Effector CD4-positive, alpha-beta T cell (primary cell): Measurements from ENCODE around the gene SLIT1. TPM values are rescaled to one million over a fixed set of nuclear protein-coding genes. Genes with fewer than 3 reads are reported as not detected.
A peak's percentile ranks its signal among the peaks of the same experiment; 100 is the strongest.

ENCODE experiments used
- DNase-seq: peaks from one replicate; pipeline ENCODE4 v3.0.0-alpha.2; 2020
- total RNA-seq: gene quantifications from one replicate; lab custom pipeline; 2026; lab: John Stamatoyannopoulos, UW

Gene SLIT1
- total RNA-seq = not detected

GRCh38 chr10:97185326-97186058 is at the start of gene SLIT1:
Gene SLIT1, minus strand, starts transcription at chr10:97185959. Its CDS starts 285 bp downstream, at chr10:97185674.
- no peak for DNase-seq

- DNase-seq = no peak
These were observed 49.6 kb upstream of the SLIT1 start for GRCh38 chr10:97235353-97235752.

- no peak for DNase-seq
These were observed 48.6 kb upstream of the SLIT1 start for GRCh38 chr10:97234400-97234799.

- no peak for DNase-seq
These were observed 44.4 kb upstream of the SLIT1 start for GRCh38 chr10:97230146-97230545.

- DNase-seq = no peak
These were observed 43.7 kb upstream of the SLIT1 start for GRCh38 chr10:97229322-97230015.

- no peak for DNase-seq
These were observed 43.0 kb upstream of the SLIT1 start for GRCh38 chr10:97228775-97229157.

- no peak for DNase-seq
These were observed 42.5 kb upstream of the SLIT1 start for GRCh38 chr10:97228130-97228774.

- DNase-seq = no peak
These were observed 40.6 kb upstream of the SLIT1 start for GRCh38 chr10:97226398-97226797.

GRCh38 chr10:97224483-97225435 is 39.0 kb upstream of the SLIT1 start:
- no peak for DNase-seq

- no peak for DNase-seq
These were observed 36.7 kb upstream of the SLIT1 start for GRCh38 chr10:97222326-97222961.

- DNase-seq = no peak
These were observed 34.6 kb upstream of the SLIT1 start for GRCh38 chr10:97220355-97220754.

- no peak for DNase-seq
These were observed 31.5 kb upstream of the SLIT1 start for GRCh38 chr10:97217299-97217698.

- DNase-seq = no peak
These were observed 30.0 kb upstream of the SLIT1 start for GRCh38 chr10:97215619-97216260.

GRCh38 chr10:97213431-97213830 is 27.7 kb upstream of the SLIT1 start:
- no peak for DNase-seq

- no peak for DNase-seq
These were observed 25.5 kb upstream of the SLIT1 start for GRCh38 chr10:97211229-97211628.

GRCh38 chr10:97210543-97210960 is 24.8 kb upstream of the SLIT1 start:
- peak; percentile 63 for DNase-seq

GRCh38 chr10:97207756-97208346 is 22.1 kb upstream of the SLIT1 start:
- no peak for DNase-seq

GRCh38 chr10:97207131-97207530 is 21.4 kb upstream of the SLIT1 start:
- no peak for DNase-seq

GRCh38 chr10:97204826-97205679 is 19.3 kb upstream of the SLIT1 start:
- DNase-seq = no peak

- no peak for DNase-seq
These were observed 17.5 kb upstream of the SLIT1 start for GRCh38 chr10:97203220-97203619.
